DND-41 (cell line): ENCODE results near the gene GSDMA.

Experiments used
- ATAC-seq: fragments of 200-7000 bp; cut with Tn5 transposase; 3 replicates; pipeline ENCODE4 v1.9.1; 2021; ENCODE audit warnings: low read depth; ENCODE audit not compliant: insufficient read depth
- DNase-seq: peaks from one replicate; pipeline ENCODE4 v3.0.0-alpha.2; 2020
- H2AFZ ChIP-seq: 2 replicates; pipeline ENCODE4 v1.6.0; 2012; ENCODE audit warnings: low read depth, low read length
- H3K27ac ChIP-seq: 2 replicates; pipeline ENCODE4 v1.5.1; 2012; ENCODE audit warnings: low read length, inconsistent platforms
- H3K27me3 ChIP-seq: fragments of 200-600 bp; sonication (generic); 2 replicates; pipeline ENCODE4 v1.6.0; 2012; ENCODE audit warnings: low read length, mild to moderate bottlenecking, inconsistent platforms; ENCODE audit not compliant: insufficient read depth, poor library complexity
- H3K36me3 ChIP-seq: 2 replicates; pipeline ENCODE4 v1.5.1; 2012; ENCODE audit warnings: low read length, inconsistent platforms; ENCODE audit not compliant: insufficient read depth
- H3K4me1 ChIP-seq: 2 replicates; pipeline ENCODE4 v1.5.1; 2012; ENCODE audit warnings: mild to moderate bottlenecking, low read length; ENCODE audit not compliant: insufficient read depth
- H3K4me2 ChIP-seq: 2 replicates; pipeline ENCODE4 v1.6.0; 2012; ENCODE audit warnings: mild to moderate bottlenecking, moderate library complexity, low read length, inconsistent platforms; ENCODE audit not compliant: insufficient read depth
- H3K4me3 ChIP-seq, 2 experiments: fragments of 200-600 bp in 1 of 2; shearing (Covaris generic) in 1 of 2; 2 replicates each; pipeline ENCODE4 v1.5.1; 2012 to 2016; ENCODE audit warnings: inconsistent platforms in 2 of 2, low read length in 2 of 2, mild to moderate bottlenecking in 2 of 2, low read depth in 1 of 2, moderate library complexity in 1 of 2
- H3K79me2 ChIP-seq: 2 replicates; pipeline ENCODE4 v1.6.0; 2012; ENCODE audit warnings: low read length, inconsistent platforms; ENCODE audit not compliant: insufficient read depth
- H3K9ac ChIP-seq: 2 replicates; pipeline ENCODE4 v1.6.0; 2012; ENCODE audit warnings: low read depth, mild to moderate bottlenecking, inconsistent platforms, low read length, moderate library complexity
- H3K9me3 ChIP-seq: 2 replicates; pipeline ENCODE4 v1.5.1; 2012; ENCODE audit warnings: low read length, moderate library complexity, mild to moderate bottlenecking, inconsistent platforms; ENCODE audit not compliant: insufficient read depth, severe bottlenecking
- H4K20me1 ChIP-seq: 2 replicates; pipeline ENCODE4 v1.6.0; 2012; ENCODE audit warnings: low read length; ENCODE audit not compliant: insufficient read depth
- CTCF ChIP-seq: IDR thresholded peaks from 2 replicates; pipeline ENCODE4 v1.5.1; 2012; ENCODE audit warnings: borderline replicate concordance, low read length, moderate library complexity, mild to moderate bottlenecking; ENCODE audit not compliant: poor library complexity, severe bottlenecking; ENCODE audit errors: extremely low read depth
- EZH2 ChIP-seq: IDR thresholded peaks from 3 replicates; pipeline ENCODE4 v1.6.1; 2012; ENCODE audit warnings: borderline replicate concordance, low read depth, mild to moderate bottlenecking, moderate library complexity, low read length, inconsistent platforms; ENCODE audit not compliant: severe bottlenecking

Gene GSDMA

GRCh38 chr17:39934324-39934723 is 28.5 kb upstream of the GSDMA start:
- no peak overlapping the region for H2AFZ ChIP-seq
- no peak overlapping the region for H3K9ac ChIP-seq
- H3K4me2 ChIP-seq, result no peak overlapping the region
- ATAC-seq (no peak), DNase-seq (no peak)
- H3K9me3 ChIP-seq, result no peaks in the 10 kb centered on the region
- no peak overlapping the region for H3K4me3 ChIP-seq
- no peaks in the 10 kb centered on the region for H3K27me3 ChIP-seq
- TF ChIP-seq EZH2, result no peak
- TF ChIP-seq CTCF, result no peak
- H3K4me1 ChIP-seq, result no peaks in the 10 kb centered on the region
- no peak overlapping the region for H3K27ac ChIP-seq
- H4K20me1 ChIP-seq, result no peaks in the 10 kb centered on the region
- H3K79me2 ChIP-seq, result no peaks in the 10 kb centered on the region
- H3K36me3 ChIP-seq, result no peaks in the 10 kb centered on the region

- Histone ChIP-seq H3K4me2 (no peak overlapping the region), H3K36me3 (no peaks in the 10 kb centered on the region), H4K20me1 (no peaks in the 10 kb centered on the region), H2AFZ (no peak overlapping the region), H3K4me1 (no peaks in the 10 kb centered on the region), H3K27ac (no peak overlapping the region), H3K27me3 (no peaks in the 10 kb centered on the region), H3K4me3 (no peak overlapping the region), H3K9me3 (no peaks in the 10 kb centered on the region), H3K9ac (no peak overlapping the region), H3K79me2 (no peaks in the 10 kb centered on the region)
- DNase-seq, result no peak
- no peak for TF ChIP-seq EZH2
- TF ChIP-seq CTCF, result no peak
- no peak for ATAC-seq
These were observed 26.9 kb upstream of the GSDMA start for GRCh38 chr17:39935909-39936308.

- Histone ChIP-seq H3K9me3 (no peaks in the 10 kb centered on the region), H3K4me3 (no peak overlapping the region), H3K4me2 (no peak overlapping the region), H2AFZ (no peak overlapping the region), H3K4me1 (no peaks in the 10 kb centered on the region), H3K9ac (no peak overlapping the region), H3K27ac (no peak overlapping the region), H3K36me3 (no peaks in the 10 kb centered on the region), H3K27me3 (no peaks in the 10 kb centered on the region), H4K20me1 (no peaks in the 10 kb centered on the region), H3K79me2 (no peaks in the 10 kb centered on the region)
- ATAC-seq (no peak), DNase-seq (no peak)
- no peak for TF ChIP-seq CTCF
- TF ChIP-seq EZH2, result no peak
These were observed 25.4 kb upstream of the GSDMA start for GRCh38 chr17:39937447-39937846.
